IPS DF 19.7 (cell line): ENCODE data around the gene BAZ2B.
A peak's percentile ranks its signal among the peaks of the same experiment; 100 is the strongest.

Experiments used
- DNase-seq: peaks from one replicate; pipeline ENCODE4 v3.0.0-alpha.2; 2013; ENCODE audit warnings: low read depth, low spot score

Gene BAZ2B

DNA sequence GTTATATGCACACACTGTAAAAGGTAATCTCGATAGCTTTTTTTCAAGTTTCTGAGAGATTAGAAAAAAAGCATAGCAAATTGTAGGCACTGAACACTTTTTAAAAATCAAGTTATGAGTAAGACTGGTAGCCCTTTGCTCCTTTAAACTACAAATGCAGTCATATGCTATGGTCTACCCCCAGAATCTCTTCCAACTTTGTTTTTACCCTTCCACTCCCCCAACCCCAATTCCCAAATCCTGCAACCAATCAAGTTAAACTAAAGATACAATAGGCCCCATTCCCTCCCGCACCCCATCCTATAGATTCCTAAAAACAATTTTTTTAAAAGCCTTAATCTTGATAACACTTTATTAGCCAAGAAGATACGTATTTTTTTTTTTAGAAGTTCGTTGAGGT is 752 bp upstream of the BAZ2B start:
- no peak for DNase-seq

DNA sequence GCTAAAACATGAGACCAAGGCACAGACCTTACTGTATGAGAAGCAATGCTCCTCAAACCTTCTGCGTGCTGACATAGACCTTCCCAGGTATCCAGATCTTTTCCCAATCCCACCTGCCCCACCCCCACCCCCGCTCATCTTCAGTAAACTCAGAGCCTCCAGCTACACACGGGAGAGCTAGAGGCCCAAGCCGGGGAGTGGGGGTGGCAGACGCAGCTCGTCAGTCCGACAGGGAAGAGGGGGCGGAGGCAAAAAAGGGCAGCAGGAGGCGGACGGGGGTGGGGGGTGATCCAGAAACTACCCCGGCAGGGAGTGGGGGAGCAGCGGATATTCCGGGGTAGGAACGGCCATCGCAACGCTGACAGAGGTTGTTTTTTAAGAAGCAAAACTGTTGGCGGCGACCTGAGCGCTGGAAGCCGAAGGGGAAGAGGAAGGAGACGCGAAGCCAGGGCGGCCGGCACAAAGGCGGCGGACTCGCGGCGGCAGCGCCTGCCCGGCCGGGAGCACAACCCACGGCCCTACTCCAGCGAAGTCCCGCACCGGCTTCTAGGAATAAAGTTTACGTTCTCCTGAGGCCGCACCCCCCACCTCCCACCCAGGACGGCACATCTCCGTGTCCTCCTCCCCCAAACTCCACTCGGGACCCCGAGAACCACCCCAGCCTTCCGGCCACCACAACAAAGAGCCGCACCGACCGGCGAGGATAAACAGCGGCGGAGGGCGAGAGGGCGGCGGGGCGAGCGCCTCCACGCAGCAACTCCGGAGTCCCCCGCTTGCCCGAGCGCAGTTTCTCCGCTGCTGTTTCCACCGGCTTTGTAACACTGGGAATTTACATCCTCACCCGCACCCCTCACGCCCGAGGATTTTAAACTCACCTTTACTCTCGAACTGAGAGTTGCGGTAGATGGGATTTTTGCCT is 722 bp downstream of the BAZ2B start:
- peak; percentile 80 for DNase-seq

DNA sequence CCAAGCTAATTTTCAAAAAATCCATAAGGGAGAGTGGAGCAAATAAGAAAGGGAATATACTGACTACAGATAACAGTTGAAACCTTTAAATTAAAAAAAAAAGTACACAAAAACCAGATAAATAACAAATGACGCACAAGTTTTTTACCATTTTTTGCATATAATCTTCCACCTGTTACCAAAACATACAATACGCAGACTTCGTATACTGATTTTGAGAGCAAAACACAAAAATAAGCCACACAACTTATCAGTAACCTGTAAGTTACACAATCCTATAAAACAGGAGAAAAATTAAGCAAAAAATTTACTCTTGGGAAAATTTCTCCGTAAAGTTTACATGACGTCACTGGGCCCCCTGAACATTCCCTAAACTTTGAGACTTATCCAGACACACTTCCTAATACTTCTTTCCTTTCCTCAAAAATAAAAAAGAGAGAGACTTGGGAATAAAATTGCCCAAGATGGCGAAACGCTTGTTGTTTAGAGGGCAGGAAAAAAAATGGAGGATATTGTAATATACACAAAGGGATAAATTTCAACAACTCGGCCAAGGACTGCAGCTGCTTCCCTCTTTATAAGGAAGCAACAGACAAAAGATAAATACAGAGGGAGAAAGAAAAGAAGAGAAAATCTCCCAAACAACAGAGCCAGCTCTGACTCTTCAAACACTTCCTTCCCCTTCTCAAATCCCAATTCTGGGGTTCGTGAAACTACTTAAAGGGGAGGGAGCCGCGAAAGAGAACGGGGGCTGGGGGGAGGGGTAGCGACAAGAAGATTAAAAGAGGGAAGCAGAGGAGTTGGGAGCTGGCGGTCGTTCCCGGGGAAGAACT is 1.6 kb downstream of the BAZ2B start:
- DNase-seq: no peak

DNA sequence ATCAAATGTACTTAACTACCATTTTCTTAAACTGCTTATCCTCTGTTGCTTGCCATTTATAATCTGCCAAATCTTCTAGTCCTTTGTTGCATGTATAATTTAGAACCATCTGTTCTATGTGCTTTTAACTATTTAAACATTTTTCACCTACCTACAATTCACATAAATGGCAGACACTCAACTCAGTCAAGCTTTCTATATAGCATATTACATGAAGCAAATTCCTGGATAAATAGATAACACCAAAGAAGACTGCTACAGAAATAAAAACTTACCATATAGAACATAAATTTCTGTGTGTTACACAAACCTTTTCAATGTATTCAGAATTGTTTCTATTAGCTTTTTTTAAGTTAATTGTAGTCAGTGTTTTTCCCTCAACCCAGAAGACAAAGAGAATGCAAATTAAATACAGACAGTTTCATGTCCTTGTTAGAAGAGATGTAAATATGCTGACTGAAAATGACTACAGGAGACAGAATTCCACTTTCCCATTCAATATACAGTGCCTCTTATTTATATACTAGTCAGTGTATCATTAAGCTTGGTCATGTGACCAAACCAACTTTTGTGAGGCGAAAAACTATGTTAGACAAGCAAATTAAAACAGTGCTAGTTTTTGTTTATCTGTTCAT is 2.6 kb downstream of the BAZ2B start:
- no peak for DNase-seq

DNA sequence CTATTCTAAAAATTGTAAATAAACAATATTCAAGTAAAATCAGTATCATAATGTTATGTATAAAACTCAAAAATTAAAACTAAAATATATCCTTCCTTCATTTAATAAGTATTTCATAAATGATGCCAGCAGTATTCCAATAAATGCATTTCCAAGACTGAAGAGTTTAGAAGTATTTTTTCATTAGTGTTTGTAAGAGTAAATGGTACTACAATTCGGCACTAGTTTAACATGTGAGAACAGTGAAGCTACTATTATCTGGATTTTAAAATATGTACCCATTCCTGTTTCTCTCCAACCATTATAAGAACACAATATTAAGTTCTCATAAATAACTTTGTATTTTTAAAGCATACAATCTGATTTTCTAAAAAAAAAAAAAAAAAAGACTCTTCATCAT is 3.3 kb downstream of the BAZ2B start:
- no peak for DNase-seq

DNA sequence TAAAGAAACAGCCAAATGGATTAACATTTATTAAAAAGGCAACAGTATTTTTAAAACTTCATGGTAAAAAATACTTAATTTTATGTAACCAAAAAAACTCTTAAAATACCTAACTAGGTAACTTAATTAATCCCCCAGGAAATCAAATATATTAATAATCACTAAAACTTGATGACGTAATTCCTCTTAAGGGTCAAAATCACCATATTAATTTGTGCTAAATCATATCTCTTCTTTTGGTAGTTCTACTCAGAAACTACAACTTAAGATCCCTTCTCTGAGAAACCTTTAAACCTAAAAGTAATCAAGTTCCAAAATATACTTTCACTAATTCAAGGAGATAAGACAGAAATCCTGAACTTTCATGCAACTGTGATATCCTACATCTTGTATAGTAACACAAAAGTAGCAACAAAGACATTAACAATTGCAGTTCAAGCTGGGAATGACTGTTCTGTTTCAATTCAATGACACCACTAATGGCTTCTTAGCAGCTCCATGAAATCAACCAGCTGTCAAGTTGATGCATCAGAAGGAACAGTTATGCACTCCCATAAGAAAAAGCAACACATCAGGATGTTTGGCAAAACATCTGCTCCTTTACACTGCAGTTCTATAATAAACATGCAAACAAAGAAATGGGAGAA is 4.0 kb downstream of the BAZ2B start:
- DNase-seq: no peak

DNA sequence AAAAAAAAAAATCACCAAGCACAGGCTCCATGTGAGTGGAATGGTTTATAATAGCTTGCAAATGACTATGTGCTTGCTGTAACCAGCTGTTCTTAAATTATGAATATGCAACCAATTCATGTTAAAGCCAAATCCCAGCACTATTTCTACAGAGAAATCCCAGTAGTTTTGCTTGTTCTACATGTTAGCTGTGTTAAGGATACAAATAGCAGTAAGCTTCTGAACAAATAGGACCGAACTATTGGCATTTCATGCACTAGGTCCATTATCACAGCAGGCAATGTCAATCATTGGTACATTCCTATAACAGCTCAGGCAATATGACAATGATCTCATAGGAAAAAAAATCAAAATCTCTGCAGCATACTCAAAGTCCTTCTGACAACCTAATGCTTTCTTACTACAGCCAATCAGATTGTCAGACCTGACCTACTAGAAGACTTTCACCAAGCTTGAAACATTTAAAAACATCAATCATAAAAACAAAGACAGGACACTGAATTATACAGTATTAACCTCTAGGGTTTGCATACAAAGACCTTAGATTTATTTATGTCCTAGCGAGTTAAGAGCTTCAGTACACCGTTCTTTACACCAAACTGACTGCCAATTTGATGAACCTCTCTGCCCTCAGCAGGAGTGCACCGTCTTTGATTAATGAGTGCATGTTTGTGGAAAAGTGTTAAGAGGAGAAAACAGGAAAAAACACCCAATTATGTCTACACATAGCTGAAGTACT is 6.4 kb downstream of the BAZ2B start:
- no peak for DNase-seq

DNA sequence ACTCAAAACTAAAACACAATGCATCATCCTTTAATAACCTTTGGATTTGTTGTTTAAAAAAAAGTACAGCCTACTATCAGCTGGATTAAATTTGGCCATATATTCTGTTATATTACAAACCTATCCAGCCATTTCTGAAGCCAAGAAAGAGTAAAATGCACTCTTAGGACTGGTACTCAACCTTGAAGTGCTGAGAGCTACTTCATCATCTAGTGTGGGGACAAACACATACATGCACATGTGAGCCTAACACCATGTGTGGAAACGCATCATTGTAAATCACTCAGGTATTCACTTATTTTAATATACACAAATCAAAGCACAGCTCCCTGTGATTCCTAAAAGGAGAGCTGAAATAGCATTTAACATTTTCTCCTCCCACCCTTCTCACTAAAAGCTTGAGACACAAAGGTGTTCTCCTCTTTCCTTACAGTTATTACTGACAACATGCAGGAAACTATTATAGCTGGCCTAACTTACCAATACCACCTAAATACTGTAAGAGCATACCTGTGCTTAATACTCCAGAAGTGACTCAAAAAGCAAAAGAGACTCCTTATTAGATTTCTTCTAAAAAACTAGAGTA is 7.5 kb downstream of the BAZ2B start:
- DNase-seq: no peak

DNA sequence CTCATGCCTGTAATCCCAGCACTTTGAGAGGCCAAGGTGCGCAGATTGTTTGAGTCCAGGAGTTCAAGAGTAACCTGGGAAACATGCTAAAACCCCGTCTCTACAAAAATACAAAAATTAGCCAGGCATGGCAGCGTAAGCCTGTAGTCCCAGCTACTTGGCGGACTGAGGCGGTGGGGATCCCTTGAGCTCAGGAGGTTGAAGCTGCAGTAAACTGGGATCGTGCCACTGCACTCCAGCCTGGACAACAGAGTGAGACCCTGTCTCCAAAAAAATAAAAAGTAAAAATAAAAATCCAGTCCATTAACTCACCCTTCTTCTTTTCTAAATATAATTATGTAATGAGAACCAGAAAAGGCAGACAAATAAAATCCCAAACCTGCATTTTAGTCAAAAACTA is 8.2 kb downstream of the BAZ2B start:
- DNase-seq: no peak

DNA sequence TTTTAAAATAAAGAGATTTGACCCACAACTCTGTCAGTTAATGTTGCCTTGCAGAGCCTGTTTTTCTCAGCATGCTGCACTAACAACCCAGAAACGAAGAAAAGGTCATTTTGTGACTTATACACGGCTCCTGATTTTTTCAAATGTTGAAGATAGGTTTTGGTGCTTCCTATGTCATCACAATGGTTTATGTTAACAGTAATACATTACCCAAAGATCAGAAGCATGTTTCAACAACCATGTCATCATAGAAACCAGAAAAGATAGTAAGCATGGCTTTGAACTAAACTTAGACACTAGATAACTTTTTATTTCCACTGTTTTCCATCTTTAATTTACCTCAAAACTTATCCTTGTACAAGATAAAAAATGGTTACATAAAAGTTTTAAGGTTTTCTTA is 10.1 kb downstream of the BAZ2B start:
- DNase-seq: no peak

DNA sequence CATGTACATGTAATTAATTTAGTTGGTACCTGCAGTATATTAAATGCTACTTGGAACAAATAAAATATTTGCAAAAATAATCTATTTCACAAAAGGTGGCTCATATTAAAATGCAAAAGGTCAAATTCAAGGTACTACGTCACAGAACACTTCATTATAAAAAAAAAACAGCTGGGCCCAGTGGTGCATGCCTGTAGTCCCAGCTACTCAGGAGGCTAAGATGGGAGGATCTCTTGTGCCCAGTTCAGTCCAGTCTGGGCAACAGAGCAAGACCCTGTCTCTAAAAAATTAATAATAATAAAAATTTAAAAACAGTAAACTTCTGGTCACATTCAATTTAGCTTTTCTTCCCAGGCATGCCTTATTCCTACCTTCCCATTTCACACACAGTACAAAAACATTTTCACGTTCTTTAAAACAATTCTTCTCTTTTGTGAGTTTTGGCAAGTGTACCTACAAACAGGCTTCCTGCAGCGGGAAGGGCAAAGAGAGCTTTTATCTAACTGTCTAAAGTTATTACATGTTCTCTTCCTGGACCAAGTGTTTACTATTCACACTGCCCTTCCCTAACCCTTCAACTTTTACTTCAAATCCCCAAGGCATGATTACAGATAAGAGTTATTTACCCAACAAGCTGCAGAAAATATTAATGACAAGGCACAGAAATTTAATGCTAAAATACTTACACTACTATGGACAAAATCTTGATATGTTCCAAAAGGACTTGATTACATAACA is 10.7 kb downstream of the BAZ2B start:
- no peak for DNase-seq

DNA sequence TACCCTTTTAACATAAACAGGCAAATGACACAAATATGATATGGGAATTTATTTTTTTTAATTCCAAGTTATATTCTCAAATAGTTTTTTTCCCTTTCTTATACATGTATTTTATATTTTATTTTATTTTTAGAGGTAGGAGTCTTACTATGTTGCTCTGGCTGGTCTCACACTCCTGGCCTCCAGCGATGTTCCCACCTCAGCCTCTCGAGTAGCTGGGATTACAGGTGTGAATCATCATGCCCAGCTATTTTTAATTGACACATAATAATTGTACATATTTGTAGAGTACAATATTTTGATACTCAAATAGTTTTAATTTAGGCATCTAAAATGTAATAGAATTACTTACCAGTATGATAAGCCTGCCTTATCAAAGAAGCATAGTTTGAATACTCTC is 12.2 kb downstream of the BAZ2B start:
- DNase-seq: no peak

DNA sequence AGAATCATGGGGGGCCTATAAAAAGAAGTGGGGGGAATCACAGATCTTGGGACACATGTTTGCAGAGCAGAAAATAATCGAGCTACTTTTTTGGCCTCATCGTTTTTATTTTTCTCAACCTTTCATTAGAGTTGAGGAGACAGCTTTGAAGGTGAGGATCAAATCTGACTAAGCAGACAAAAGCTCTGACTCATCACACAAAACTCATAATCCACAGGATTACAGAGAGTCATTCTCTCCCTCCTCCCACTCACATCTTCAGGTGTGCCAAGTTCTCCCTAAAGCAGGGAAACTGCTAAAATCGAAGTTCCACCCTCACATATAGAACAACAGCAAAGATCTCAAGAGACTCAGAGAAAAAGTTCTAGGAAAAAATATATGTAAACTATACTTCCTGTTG is 15.6 kb downstream of the BAZ2B start:
- no peak for DNase-seq

DNA sequence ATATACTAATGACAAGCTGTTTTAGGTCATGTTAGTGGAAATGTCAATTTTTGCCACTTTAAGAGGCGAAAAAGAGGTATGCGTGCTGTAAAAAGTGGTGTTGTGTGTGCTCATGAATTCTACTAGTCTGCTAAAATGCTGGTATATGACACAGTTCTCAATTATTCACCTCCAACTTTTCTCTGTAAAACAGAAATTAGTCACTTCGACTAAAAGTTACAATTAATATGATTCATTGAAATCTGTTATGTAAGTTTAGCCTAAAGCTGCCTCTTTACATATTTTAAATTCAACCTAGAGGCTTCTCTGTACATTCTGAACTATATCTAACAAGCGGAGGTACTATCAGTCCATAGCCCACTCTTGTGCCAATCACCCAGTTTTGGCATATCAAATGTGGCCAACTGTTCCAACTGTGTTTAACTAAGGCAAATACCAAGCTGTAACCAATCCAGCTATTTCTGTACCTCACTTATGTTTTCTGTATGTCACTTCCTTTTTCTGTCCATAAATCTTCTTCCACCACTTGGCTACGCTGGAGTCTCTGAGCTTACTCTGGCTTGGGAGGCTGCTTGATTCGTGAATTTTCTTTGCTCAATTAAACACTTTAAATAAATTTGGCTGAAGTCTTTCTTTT is 20.8 kb downstream of the BAZ2B start:
- no peak for DNase-seq

DNA sequence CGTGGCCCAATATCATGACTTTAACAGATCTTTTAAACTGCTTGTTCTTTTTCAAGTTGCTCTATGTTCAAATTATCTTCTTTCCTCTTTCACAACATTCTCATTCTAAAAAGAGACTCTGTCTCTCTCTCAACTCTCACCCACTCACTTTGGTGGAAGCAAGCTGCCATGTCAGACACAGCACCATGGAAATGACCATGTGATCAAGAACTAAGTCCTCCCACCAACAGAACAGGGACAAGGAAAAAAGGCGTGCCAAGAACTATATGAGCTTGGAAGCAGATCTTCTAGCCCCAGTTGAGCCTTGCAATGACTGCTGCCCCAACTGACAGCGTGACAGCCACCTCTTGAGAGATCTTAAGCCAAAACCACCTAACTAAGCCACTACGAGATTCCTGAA is 23.9 kb downstream of the BAZ2B start:
- no peak for DNase-seq

DNA sequence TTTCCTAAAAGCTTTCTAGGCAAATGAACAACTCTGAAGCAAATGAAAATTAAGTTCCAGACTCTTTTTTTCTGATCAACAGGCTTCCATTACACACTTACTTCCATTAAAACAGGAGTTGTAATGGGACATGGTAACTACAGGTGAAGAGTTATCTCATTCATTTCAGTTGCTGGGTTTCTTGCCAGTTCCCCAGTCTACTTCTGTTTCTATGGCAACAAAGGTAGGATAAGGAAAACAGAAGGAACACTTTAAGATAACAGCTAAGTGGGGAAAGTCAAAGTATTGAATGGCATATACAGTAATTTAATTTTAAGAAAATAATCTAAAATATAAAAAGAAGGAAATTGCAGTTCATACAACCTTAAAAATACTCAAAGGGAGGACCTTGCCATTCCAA is 25.1 kb downstream of the BAZ2B start:
- DNase-seq: no peak

DNA sequence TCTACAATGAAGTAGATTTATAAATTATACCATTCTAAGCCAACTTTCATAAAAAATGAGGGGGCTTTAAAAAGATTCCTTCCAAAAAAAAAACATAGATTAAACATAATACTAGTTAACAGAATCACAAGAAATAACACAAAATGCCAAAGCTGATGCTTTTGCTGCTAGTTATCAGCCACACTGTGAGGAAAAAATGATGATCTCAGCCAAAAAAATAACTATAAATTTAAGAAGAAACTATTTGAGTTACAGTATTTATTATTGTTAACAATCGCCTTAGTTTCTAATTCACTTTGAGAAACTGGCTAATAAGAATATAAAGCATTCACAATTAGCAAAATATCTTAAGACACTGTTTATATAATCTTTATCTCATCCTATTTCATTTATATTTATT is 27.1 kb downstream of the BAZ2B start:
- DNase-seq: no peak

DNA sequence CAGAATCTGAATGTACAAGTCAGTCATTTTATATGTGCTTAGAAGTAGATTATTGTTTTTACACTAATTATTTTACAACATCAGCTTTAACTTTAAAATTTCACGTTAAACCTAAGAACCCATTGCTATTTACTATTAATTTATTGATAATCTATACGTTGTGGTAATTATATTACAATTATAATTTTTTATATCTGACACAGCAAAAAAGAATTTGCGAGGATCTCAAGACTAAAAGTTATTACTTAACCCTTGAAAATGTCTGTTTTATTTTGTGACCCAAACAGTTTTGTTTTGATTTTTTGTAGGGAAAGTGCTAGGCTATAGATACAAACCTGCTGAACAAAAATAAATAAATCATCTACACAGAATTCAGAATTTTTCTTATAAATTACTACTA is 30.3 kb downstream of the BAZ2B start:
- no peak for DNase-seq

DNA sequence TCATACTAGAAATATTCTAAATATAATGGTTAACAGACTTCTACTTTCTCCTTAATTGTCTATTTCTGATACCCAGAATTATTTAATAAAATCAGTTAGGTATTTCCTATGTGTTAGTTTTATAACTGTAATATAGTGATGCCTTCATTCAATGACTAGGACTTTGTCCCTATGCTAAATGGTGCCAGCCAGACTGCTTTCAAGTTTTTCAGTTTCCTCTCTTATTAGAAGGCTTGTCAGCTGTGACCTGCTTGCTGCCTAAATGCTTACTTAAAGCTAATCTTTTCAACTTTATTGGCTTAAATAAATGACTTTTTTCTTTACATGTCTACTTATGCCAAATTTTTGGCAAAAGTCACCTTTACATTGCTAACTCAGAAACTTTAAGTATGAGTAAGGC is 30.7 kb downstream of the BAZ2B start:
- DNase-seq: no peak

DNA sequence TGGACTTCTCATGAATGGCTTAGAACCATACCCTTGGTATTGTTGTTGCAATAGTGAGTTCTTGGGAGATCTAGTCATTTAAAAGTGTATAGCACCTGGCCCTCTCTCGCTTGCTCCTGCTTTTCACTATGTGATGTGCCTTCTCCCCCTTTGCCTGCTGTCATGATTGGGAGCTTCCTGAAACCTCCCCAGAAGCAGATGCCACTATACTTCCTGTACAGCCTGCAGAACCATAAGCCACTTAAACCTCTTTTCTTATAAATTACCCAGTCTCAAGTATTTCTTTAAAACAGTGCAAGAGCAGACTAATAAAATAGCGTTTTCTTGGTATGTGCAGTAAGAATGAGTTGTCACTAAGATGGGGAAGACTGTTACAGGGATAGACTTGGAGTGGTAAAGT is 31.6 kb downstream of the BAZ2B start:
- no peak for DNase-seq
